ENCODE data around the gene INAFM2. TPM values are rescaled to one million over a fixed set of nuclear protein-coding genes. Genes with fewer than 3 reads are reported as not detected.

INAFM2 gene
- total and polyA plus RNA-seq, 5 donors from 2014 or later: 0.67 to 10.0 (median 2.1) TPM

DNA sequence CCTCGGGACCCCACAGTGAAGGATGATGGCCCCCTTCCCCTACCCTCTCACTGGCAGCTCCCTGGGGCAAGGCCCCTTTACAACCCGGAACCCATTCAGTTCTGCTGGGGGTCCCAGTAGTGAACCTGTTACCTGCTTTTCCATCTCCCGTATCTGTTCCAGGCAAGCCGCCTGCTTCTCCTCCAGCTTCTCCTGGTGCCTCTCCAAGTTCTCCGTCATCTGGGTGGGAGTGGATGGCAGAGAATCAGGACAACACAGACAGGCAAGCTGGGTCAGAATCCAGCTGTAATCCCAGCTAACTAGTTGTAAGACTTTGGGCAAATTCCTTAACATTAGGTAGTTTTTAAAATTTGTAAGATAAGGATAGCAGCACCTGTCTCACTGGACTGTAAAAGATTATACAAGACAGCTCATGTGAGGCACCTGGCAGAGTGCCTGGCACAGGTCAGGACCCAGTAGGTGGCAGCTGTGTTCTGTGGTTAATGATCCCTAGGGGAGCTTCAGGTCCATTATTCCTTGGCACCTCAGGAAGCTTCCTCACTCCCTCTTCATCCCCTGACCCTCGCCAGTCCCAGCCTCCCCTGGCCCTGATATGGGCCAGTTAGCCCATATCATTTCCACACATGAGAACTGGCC lies 34.2 kb upstream of the INAFM2 start:
- no peaks in the 10 kb centered on the region for H3K27me3 Mint-ChIP-seq
- peaks cover 0 to 1% (median 0%) of the 10 kb centered on the region in 7 donors for H3K9me3 Mint-ChIP-seq
- no peaks in the 10 kb centered on the region for H3K4me1 ChIP-seq (ENCODE audit: control insufficient read depth, insufficient read depth, low read length, poor library complexity, severe bottlenecking)
- no peak overlapping the region for H3K27ac ChIP-seq (ENCODE audit: insufficient read depth, low read length, poor library complexity, severe bottlenecking)
- no peaks in the 10 kb centered on the region for H3K4me1 Mint-ChIP-seq
- H3K4me3 Mint-ChIP-seq: no peak overlapping the region
- no peaks in the 10 kb centered on the region for H3K36me3 Mint-ChIP-seq
- no peak overlapping the region for H3K4me3 ChIP-seq (ENCODE audit: low read depth, low read length)
- peaks cover 39% of the 10 kb centered on the region for H3K36me3 ChIP-seq (ENCODE audit: control insufficient read depth, insufficient read depth, low read length)
- no peak for ATAC-seq (ENCODE audit: low read depth in 2 of 2)
- no peak for DNase-seq
- no peaks in the 10 kb centered on the region for H3K9me3 ChIP-seq (ENCODE audit: control insufficient read depth in 2 of 2, low read length in 2 of 2)
- peak overlapping the region in 1 of 3 donors; percentile 52 for H3K27ac Mint-ChIP-seq
- H3K27me3 ChIP-seq (ENCODE audit: control insufficient read depth, insufficient read depth, low read length): no peaks in the 10 kb centered on the region

- Histone ChIP-seq H3K36me3 (ENCODE audit: control insufficient read depth, insufficient read depth, low read length) (peaks cover 47% of the 10 kb centered on the region), H3K4me3 (ENCODE audit: low read depth, low read length) (no peak overlapping the region), H3K27me3 (ENCODE audit: control insufficient read depth, insufficient read depth, low read length) (no peaks in the 10 kb centered on the region), H3K4me1 (ENCODE audit: control insufficient read depth, insufficient read depth, low read length, poor library complexity, severe bottlenecking) (no peaks in the 10 kb centered on the region), H3K9me3 (ENCODE audit: control insufficient read depth in 2 of 2, low read length in 2 of 2) (no peaks in the 10 kb centered on the region), H3K27ac (ENCODE audit: insufficient read depth, low read length, poor library complexity, severe bottlenecking) (no peak overlapping the region)
- ATAC-seq (ENCODE audit: low read depth in 2 of 2) (no peak), DNase-seq (no peak)
- Mint-ChIP-seq H3K27ac (no peak overlapping the region), H3K27me3 (no peaks in the 10 kb centered on the region), H3K9me3 (peaks cover 0 to 1% (median 0%) of the 10 kb centered on the region in 7 donors), H3K36me3 (peaks cover 4% of the 10 kb centered on the region), H3K4me3 (no peak overlapping the region), H3K4me1 (peaks cover 0 to 1% (median 0%) of the 10 kb centered on the region in 4 donors)
Observed at GRCh38 chr15:40290545-40290917, 33.0 kb upstream of the INAFM2 start.

- H3K4me1 ChIP-seq (ENCODE audit: control insufficient read depth, insufficient read depth, low read length, poor library complexity, severe bottlenecking): no peaks in the 10 kb centered on the region
- peaks cover 0 to 1% (median 0%) of the 10 kb centered on the region in 7 donors for H3K9me3 Mint-ChIP-seq
- peaks cover 9% of the 10 kb centered on the region for H3K36me3 Mint-ChIP-seq
- H3K27ac ChIP-seq (ENCODE audit: insufficient read depth, low read length, poor library complexity, severe bottlenecking): no peak overlapping the region
- no peak overlapping the region for H3K4me3 ChIP-seq (ENCODE audit: low read depth, low read length)
- H3K27ac Mint-ChIP-seq: no peak overlapping the region
- H3K4me1 Mint-ChIP-seq: peaks cover 0 to 2% (median 0%) of the 10 kb centered on the region in 4 donors
- no peaks in the 10 kb centered on the region for H3K27me3 Mint-ChIP-seq
- no peak for DNase-seq
- no peak overlapping the region for H3K4me3 Mint-ChIP-seq
- no peaks in the 10 kb centered on the region for H3K9me3 ChIP-seq (ENCODE audit: control insufficient read depth in 2 of 2, low read length in 2 of 2)
- peaks cover 51% of the 10 kb centered on the region for H3K36me3 ChIP-seq (ENCODE audit: control insufficient read depth, insufficient read depth, low read length)
- H3K27me3 ChIP-seq (ENCODE audit: control insufficient read depth, insufficient read depth, low read length): no peaks in the 10 kb centered on the region
- no peak for ATAC-seq (ENCODE audit: low read depth in 2 of 2)
Observed at GRCh38 chr15:40290918-40291574, 32.4 kb upstream of the INAFM2 start.

DNA sequence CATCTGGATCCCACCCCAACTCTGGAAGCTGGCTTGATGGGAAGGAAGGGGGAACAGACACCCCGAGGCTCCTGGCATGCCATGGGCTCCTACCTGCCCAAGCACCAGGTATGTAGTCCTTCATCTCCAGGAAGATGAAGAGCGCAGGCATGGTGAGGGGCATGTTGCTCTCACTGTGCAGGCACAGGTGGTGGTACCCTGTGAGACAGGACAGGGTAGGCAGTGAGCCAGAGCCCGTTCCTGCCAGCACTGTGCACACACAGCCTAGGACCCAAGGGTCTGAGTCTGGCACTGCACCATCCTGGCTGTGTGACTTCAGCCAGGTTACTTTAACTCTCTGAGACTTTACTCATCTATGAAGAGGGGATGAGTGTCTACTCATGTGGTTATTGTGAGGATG lies 31.2 kb upstream of the INAFM2 start:
- no peak for DNase-seq
- H3K27ac Mint-ChIP-seq: no peak overlapping the region
- H3K36me3 Mint-ChIP-seq: peaks cover 19% of the 10 kb centered on the region
- peaks cover 0 to 1% (median 0%) of the 10 kb centered on the region in 7 donors for H3K9me3 Mint-ChIP-seq
- Histone ChIP-seq H3K4me1 (ENCODE audit: control insufficient read depth, insufficient read depth, low read length, poor library complexity, severe bottlenecking) (no peaks in the 10 kb centered on the region), H3K4me3 (ENCODE audit: low read depth, low read length) (no peak overlapping the region), H3K36me3 (ENCODE audit: control insufficient read depth, insufficient read depth, low read length) (peaks cover 54% of the 10 kb centered on the region), H3K27ac (ENCODE audit: insufficient read depth, low read length, poor library complexity, severe bottlenecking) (no peak overlapping the region), H3K27me3 (ENCODE audit: control insufficient read depth, insufficient read depth, low read length) (no peaks in the 10 kb centered on the region), H3K9me3 (ENCODE audit: control insufficient read depth in 2 of 2, low read length in 2 of 2) (no peaks in the 10 kb centered on the region)
- peaks cover 0 to 2% (median 0%) of the 10 kb centered on the region in 4 donors for H3K4me1 Mint-ChIP-seq
- no peak for ATAC-seq (ENCODE audit: low read depth in 2 of 2)
- no peak overlapping the region for H3K4me3 Mint-ChIP-seq
- no peaks in the 10 kb centered on the region for H3K27me3 Mint-ChIP-seq

GRCh38 chr15:40293006-40293405 lies 30.5 kb upstream of the INAFM2 start:
- peaks cover 56% of the 10 kb centered on the region for H3K36me3 ChIP-seq (ENCODE audit: control insufficient read depth, insufficient read depth, low read length)
- peaks cover 23% of the 10 kb centered on the region for H3K36me3 Mint-ChIP-seq
- no peaks in the 10 kb centered on the region for H3K9me3 Mint-ChIP-seq
- H3K4me1 ChIP-seq (ENCODE audit: control insufficient read depth, insufficient read depth, low read length, poor library complexity, severe bottlenecking): no peaks in the 10 kb centered on the region
- no peak overlapping the region for H3K4me3 ChIP-seq (ENCODE audit: low read depth, low read length)
- H3K27me3 Mint-ChIP-seq: no peaks in the 10 kb centered on the region
- DNase-seq (no peak), ATAC-seq (ENCODE audit: low read depth in 2 of 2) (no peak)
- H3K27ac ChIP-seq (ENCODE audit: insufficient read depth, low read length, poor library complexity, severe bottlenecking): no peak overlapping the region
- H3K27me3 ChIP-seq (ENCODE audit: control insufficient read depth, insufficient read depth, low read length): no peaks in the 10 kb centered on the region
- H3K9me3 ChIP-seq (ENCODE audit: control insufficient read depth in 2 of 2, low read length in 2 of 2): no peaks in the 10 kb centered on the region
- H3K27ac Mint-ChIP-seq: peak overlapping the region in 1 of 3 donors; percentile 44
- H3K4me1 Mint-ChIP-seq: peaks cover 0 to 2% (median 0%) of the 10 kb centered on the region in 4 donors
- no peak overlapping the region for H3K4me3 Mint-ChIP-seq

- ATAC-seq (ENCODE audit: low read depth in 2 of 2): no peak
- Mint-ChIP-seq H3K4me3 (no peak overlapping the region), H3K9me3 (no peaks in the 10 kb centered on the region), H3K27me3 (no peaks in the 10 kb centered on the region), H3K4me1 (peaks cover 0 to 2% (median 1%) of the 10 kb centered on the region in 4 donors), H3K36me3 (peaks cover 28% of the 10 kb centered on the region), H3K27ac (no peak overlapping the region)
- Histone ChIP-seq H3K36me3 (ENCODE audit: control insufficient read depth, insufficient read depth, low read length) (peaks cover 60% of the 10 kb centered on the region), H3K27ac (ENCODE audit: insufficient read depth, low read length, poor library complexity, severe bottlenecking) (no peak overlapping the region), H3K9me3 (ENCODE audit: control insufficient read depth in 2 of 2, low read length in 2 of 2) (no peaks in the 10 kb centered on the region), H3K4me1 (ENCODE audit: control insufficient read depth, insufficient read depth, low read length, poor library complexity, severe bottlenecking) (no peaks in the 10 kb centered on the region), H3K27me3 (ENCODE audit: control insufficient read depth, insufficient read depth, low read length) (no peaks in the 10 kb centered on the region), H3K4me3 (ENCODE audit: low read depth, low read length) (no peak overlapping the region)
- no peak for DNase-seq
Observed at GRCh38 chr15:40293905-40294895, 29.3 kb upstream of the INAFM2 start.

DNA sequence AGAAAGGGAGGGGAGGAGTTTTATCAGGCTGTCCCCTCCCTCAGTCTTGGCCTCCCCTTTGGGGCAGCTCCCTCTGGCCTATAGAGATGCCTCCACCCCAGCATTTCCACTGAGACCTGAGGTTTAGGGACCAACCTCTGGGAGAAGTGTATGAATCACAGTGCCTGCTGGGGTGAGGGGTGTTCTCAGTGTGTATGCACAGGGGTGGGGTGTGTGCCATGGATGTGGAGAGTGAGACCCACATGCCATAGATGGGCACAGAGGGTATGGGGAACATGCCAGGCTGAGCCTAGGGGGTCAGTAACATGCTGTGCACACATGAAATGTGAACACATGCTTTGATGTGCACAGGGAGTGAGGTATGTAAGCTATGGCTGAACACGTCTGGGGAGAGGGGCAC lies 28.2 kb upstream of the INAFM2 start:
- peaks cover 0 to 7% (median 0%) of the 10 kb centered on the region in 7 donors for H3K9me3 Mint-ChIP-seq
- H3K27ac Mint-ChIP-seq: peak overlapping the region in 1 of 3 donors; percentile 59
- Histone ChIP-seq H3K4me1 (ENCODE audit: control insufficient read depth, insufficient read depth, low read length, poor library complexity, severe bottlenecking) (no peaks in the 10 kb centered on the region), H3K27me3 (ENCODE audit: control insufficient read depth, insufficient read depth, low read length) (no peaks in the 10 kb centered on the region), H3K27ac (ENCODE audit: insufficient read depth, low read length, poor library complexity, severe bottlenecking) (no peak overlapping the region), H3K4me3 (ENCODE audit: low read depth, low read length) (no peak overlapping the region), H3K9me3 (ENCODE audit: control insufficient read depth in 2 of 2, low read length in 2 of 2) (no peaks in the 10 kb centered on the region), H3K36me3 (ENCODE audit: control insufficient read depth, insufficient read depth, low read length) (peaks cover 60% of the 10 kb centered on the region)
- peaks cover 0 to 4% (median 1%) of the 10 kb centered on the region in 4 donors for H3K4me1 Mint-ChIP-seq
- H3K4me3 Mint-ChIP-seq: no peak overlapping the region
- DNase-seq: no peak
- no peaks in the 10 kb centered on the region for H3K27me3 Mint-ChIP-seq
- ATAC-seq (ENCODE audit: low read depth in 2 of 2): no peak
- peaks cover 37% of the 10 kb centered on the region for H3K36me3 Mint-ChIP-seq

Measured in CD4-positive, CD25-positive, alpha-beta regulatory T cell (primary cell).